Ecto neural progenitor cell (in vitro differentiated cells): ENCODE results near the gene IDH3A.
"Not testable (repeated sequence)": the region's sequence is repeated elsewhere in the genome, so short reads cannot be mapped to it uniquely, and the experiment has no call there.

ENCODE experiments used
- DNase-seq: peaks from one replicate; pipeline ENCODE4 v3.0.0-alpha.2; 2018; ENCODE audit warnings: low spot score

Gene IDH3A

GRCh38 chr15:78129077-78129750, 19.9 kb upstream of the IDH3A start:
- DNase-seq, result no peak

DNA sequence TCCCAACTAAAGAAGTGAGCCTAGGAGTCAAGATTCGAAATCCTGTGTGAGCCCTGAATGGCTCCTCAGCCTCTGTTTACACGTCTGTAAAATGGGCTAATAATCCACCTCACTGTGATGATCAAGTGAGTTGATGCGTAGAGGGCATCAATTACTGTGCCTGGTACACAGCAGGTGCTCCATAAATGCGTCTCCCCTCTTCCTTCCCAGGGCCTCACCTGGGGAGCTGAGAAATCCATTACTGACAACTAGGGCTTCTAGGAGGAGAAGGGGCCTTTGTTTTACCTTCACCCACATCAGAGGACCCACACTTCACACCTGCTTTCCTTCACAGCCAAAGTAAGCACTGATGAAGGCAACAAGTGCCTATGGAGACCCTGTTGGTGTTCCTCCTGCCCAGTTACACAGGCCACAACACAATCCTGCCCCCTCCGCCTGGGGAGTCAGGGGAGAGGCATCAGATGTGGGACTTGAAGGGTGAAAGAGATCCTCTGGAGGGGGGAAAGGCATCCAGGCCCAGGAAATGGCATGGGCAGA, 19.3 kb upstream of the IDH3A start:
- no peak for DNase-seq

DNA sequence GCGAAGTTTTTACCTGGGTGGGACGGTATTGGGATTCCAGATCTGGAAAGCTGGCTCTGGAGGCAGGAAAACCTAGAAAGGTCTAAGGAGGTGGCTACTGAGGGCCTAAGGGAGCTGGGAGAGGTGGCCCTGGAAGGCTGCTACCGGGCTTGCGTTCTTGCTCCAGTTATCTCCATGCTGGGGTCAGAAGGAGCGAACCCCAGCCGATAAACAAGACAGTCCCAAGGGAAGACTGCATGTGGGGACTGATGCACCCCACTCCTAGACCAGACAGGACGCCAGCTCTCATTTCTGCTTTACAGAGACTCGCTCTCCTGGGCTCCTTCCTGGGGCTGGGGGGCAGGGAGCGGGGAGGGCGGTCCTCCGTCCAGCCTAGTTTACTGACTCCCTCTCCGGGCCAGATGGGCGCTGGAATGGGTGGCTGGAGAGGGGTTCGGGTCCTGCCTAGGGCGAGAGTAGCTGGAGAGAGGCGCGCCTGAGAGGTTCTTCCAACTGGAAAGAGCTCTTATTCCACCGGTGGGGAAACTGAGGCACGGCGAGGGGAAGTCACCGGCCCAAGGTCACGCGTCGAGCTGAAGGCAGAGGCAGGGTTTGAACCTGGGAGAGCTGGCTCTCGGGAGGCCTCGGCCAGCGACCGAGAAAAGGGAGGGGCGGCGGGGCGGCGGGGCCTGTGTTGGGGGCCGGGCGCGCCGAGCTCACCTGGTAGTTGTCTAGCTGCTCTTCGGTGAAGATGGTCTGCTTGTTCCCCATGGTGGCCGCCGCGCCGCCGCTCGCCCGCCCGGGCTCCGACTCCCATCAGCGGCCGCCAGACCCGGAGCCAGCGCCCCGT, 18.5 kb upstream of the IDH3A start:
- no peak for DNase-seq

DNA sequence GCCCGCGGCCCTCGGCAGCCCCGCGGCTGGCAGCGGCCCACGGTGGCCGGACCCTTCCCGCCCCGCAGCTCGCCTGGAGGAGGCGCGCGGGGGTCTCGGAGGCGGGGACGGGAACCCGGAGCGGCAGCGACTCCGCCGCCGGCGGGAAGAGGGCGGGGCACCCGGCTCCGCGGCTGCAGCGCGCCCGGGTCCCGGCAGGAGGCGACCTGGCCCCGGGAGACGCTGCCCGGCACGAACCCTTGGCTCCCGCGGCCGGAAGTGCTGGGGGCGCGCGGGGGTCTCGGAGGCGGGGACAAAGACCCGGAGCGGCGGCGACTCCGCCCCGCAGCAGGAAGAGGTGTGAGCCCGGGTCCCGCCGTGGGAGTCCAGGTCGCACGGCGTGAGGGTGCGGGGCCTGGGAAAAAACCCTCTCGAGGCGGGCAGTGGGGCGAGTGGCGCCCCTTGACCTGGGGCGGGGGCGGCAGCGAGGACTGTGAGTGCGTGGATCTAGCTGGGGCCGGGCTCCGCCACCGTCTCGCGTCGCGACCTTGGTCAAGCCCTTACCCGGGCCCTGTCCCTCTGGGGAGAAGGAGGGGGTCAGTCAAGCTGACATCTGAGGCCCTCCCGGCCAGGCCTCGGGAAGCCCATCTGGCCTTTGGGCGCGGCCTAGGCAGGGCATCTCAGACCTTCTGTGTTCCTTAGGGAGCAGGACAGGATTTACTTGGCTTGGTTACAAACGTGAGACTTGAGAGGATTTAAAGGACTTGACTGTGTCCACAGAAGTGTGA, 17.7 kb upstream of the IDH3A start, which contains the start of gene CIB2:
Gene CIB2 (minus strand): TSS at position 151 of the 767 bp plus-strand sequence. CDS start 230 bp downstream, outside the sequence.
- DNase-seq, result peak; percentile 93

DNA sequence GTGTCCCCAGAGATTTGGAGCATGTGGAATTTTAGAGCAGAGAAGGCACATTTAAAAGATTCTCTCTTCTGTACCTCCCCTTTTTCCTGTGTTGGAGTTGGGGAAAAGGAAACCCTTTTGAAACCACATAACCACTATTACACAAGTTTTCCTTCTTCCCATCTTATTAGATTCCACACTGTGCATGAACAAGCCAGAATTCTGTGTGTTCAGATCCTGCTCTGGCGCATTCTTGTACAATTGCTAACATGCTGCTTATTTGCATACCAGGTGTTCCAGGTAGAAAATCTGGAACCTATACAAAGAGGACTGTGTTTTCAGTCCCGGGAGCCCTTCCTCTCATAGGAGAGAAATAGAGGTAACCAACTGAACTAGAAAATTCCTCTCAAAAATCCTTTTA, 15.4 kb upstream of the IDH3A start:
- DNase-seq, result no peak

- DNase-seq, result no peak
These were observed 9.6 kb upstream of the IDH3A start for GRCh38 chr15:78139578-78139977.

GRCh38 chr15:78140292-78140691, 8.9 kb upstream of the IDH3A start:
- no peak for DNase-seq

DNA sequence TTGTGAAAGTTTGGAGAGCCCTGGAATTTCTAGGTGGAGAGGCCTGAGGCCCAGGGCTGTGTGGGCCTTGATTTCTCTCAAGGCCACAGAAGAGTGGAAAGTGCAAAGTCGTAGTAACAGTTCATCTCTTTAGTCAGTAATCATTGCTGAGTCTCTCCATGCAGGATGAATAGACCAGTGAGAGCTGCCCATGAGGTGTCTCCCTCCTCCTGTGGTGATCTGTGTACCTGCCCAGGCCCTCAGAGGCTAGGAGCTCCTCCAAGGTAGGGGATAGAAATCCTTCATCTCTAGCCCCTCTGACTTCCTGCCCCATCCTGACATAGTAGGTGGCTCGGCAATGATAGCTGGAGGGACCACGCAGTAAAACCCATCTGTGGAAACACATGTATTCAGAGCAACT, 6.8 kb upstream of the IDH3A start:
- DNase-seq, result no peak

- no peak for DNase-seq
These were observed 2.6 kb upstream of the IDH3A start for GRCh38 chr15:78146425-78147154.

- DNase-seq, result no peak
These were observed 1.6 kb upstream of the IDH3A start for GRCh38 chr15:78147566-78147965.

DNA sequence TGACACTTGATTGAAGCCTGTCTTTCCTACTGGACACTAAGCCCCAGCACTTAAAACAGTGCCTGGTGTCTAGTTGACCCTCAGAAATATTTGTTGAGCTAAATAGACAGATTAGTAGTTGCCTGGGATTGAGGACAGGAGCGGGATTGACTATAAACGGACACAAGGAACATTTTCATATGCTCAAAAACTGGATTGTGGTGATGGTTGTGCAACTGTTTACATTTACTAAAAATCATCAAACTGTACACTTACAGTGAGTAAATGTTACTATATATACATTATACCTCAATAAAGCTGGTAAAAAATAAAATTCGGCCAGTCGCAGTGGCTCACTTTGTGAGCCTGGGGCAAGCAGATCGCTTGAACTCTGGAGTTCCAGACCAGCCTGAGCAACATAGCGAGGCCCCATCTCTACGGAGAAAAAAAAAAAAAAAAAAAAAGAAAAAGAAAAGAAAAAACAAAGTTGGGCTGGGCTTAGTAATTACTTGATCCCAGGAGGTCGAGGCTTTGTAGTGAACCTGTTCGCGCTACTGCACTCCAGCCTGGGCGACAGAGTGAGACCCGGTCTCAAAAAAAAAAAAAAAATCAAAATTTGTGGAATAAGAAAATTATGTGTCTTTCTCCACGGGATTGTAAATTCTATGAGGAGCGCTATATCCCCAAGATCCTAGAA, 632 bp upstream of the IDH3A start:
- DNase-seq, result no peak

DNA sequence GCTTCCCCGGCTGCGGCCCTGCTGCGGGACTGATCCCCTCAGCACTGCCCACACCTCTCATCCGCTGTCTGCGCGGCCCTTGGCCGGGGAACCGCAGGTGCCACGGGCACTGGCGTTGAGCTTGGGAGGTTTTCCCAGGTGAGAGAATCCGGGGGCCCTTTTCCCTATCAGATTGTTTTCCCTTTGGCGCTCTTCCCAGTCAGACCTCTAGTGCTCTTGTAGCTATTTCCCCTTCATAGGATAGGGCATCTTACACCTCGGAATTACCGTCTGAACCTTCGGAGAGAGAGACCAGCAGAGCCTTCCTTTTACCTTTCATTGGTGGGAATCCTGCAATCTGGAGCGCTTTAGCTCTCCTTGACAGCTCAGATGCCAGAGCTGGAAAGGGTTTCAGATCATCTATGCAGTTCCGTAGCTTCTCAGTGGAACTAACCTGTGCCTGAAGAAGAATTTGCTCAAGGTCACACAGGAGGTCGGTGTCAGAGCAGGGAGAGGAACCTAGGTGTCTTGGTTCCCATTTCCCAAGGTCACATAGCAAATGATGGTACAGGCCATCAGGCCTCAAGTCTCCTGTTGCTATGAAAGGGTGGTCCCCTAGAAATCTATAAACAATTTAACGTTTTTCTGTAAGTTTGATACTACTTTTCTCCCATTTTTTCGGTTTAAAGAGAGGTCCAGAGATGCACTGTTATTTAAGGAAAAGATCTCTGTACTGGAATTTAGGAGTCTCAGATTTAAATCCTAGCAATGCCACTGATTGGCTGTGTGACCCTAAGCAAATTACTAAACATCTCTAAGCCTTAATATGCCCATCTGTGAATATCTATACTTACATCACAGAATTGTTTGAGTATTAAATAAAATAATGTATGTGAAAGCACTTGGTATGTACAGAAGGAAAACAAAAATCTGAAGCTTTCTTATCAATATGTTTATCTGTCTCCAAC, 916 bp downstream of the IDH3A start:
- no peak for DNase-seq

DNA sequence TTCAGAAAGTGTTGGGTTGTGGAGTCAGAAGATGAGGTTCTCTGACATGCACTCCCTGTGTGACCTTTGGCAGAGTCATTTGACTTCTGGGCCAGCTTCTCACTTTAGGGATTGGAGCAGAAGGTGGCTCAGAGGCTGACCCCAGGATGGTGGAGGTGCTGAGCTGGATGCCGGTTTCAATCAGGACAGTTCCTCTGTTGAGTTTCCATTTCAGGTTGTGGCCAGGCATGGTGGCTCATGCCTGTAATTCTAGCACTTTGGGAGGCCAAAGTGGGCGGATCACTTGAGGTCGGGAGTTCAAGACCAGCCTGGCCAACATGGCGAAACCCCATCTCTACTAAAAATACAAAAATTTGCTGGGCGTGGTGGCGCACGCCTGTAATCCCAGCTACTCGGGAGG, 1.9 kb downstream of the IDH3A start:
- DNase-seq, result not testable (repeated sequence)

DNA sequence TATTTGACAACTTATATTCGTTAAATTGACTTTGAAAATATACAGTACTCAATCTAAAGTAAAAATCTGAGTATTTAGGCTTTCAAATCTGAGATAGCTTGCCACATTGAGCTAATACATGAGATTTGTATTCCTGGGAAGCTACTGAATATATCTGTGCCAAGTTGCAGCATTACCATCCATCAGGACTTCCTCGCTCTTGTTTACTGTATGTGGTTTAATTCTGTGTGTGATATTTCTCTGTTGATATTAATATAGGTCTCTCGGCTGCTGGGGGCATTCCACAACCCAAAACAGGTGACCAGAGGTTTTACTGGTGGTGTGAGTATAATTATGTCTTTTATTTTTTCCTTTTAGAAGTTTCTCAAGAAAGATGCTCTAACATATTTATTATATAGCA, 5.8 kb downstream of the IDH3A start:
- no peak for DNase-seq

- no peak for DNase-seq
These were observed 6.3 kb downstream of the IDH3A start for GRCh38 chr15:78155355-78155939.

GRCh38 chr15:78156653-78157052, 7.5 kb downstream of the IDH3A start:
- no peak for DNase-seq

GRCh38 chr15:78157203-78157602, 8.0 kb downstream of the IDH3A start:
- no peak for DNase-seq

DNA sequence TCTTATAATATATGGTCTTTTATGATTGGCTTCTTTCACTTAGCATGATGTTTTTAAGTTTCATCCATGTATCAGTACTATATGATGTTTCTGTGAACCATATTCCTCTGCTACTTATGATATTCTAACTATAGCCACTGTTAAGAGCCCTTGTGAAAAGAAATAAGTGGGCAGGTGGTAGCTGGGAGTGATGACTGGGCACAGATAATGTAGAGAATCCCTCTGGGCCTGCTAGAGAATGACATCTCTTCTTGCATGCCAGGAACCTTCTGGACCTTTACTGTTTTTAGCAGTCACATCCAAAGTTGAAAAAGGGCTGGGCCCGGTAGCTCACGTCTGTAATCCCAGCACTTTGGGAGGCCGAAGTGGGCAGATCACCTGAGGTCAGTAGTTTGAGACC, 10.2 kb downstream of the IDH3A start:
- no peak for DNase-seq

- no peak for DNase-seq
These were observed 12.9 kb downstream of the IDH3A start for GRCh38 chr15:78162038-78162437.

GRCh38 chr15:78164010-78164409, 14.8 kb downstream of the IDH3A start:
- no peak for DNase-seq
